Measurements from ENCODE around the gene ELMO3.

GRCh38 chr16:67180166-67180565 is 18.8 kb upstream of the ELMO3 start:
- TF ChIP-seq, protein P1, sequence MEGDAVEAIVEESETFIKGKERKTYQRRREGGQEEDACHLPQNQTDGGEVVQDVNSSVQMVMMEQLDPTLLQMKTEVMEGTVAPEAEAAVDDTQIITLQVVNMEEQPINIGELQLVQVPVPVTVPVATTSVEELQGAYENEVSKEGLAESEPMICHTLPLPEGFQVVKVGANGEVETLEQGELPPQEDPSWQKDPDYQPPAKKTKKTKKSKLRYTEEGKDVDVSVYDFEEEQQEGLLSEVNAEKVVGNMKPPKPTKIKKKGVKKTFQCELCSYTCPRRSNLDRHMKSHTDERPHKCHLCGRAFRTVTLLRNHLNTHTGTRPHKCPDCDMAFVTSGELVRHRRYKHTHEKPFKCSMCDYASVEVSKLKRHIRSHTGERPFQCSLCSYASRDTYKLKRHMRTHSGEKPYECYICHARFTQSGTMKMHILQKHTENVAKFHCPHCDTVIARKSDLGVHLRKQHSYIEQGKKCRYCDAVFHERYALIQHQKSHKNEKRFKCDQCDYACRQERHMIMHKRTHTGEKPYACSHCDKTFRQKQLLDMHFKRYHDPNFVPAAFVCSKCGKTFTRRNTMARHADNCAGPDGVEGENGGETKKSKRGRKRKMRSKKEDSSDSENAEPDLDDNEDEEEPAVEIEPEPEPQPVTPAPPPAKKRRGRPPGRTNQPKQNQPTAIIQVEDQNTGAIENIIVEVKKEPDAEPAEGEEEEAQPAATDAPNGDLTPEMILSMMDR (IDR thresholded peaks at IDR 0.05; ENCODE audit: insufficient read depth, low read length): no peak
- TF ChIP-seq POLR2AphosphoS5 (IDR thresholded peaks at IDR 0.05; ENCODE audit: low read depth) (no peak), GABPA (IDR thresholded peaks at IDR 0.05; ENCODE audit: low read depth) (no peak)

Data from HL-60 (cell line).